GM21717 (cell line): ENCODE measurements around the gene IHH.

Source experiments
- ATAC-seq: cut with Tn5 transposase; IDR thresholded peaks from one replicate; pipeline ENCODE4 v1.9.1; 2021; ENCODE audit warnings: mild to moderate bottlenecking, moderate library complexity; ENCODE audit not compliant: unreplicated experiment

The IHH gene

GRCh38 chr2:219078126-219078525, 17.4 kb upstream of the IHH start:
- ATAC-seq = no peak

- ATAC-seq = no peak
These were observed 15.5 kb upstream of the IHH start for GRCh38 chr2:219076253-219076652.

- no peak for ATAC-seq
These were observed 12.8 kb upstream of the IHH start for GRCh38 chr2:219073413-219074129.

GRCh38 chr2:219072741-219073250, 12.1 kb upstream of the IHH start:
- no peak for ATAC-seq

GRCh38 chr2:219071131-219071816, 10.6 kb upstream of the IHH start:
- no peak for ATAC-seq

GRCh38 chr2:219065484-219065883, 4.8 kb upstream of the IHH start:
- ATAC-seq = no peak

GRCh38 chr2:219062081-219062480, 1.4 kb upstream of the IHH start:
- ATAC-seq = no peak

- ATAC-seq = no peak
These were observed 717 bp downstream of the IHH start for GRCh38 chr2:219059725-219060682.

- no peak for ATAC-seq
These were observed 1.4 kb downstream of the IHH start for GRCh38 chr2:219059375-219059724.

GRCh38 chr2:219058541-219059374, 2.0 kb downstream of the IHH start:
- no peak for ATAC-seq

GRCh38 chr2:219057709-219058540, 2.8 kb downstream of the IHH start:
- ATAC-seq = peak; percentile 87

GRCh38 chr2:219056896-219057708, 3.6 kb downstream of the IHH start:
- no peak for ATAC-seq

GRCh38 chr2:219056176-219056895, 4.4 kb downstream of the IHH start:
- ATAC-seq = no peak

GRCh38 chr2:219054956-219055903, 5.5 kb downstream of the IHH start:
- ATAC-seq = no peak

GRCh38 chr2:219049282-219049681, 11.4 kb downstream of the IHH start:
- no peak for ATAC-seq

- ATAC-seq = no peak
These were observed 14.7 kb downstream of the IHH start for GRCh38 chr2:219045937-219046550.

GRCh38 chr2:219042750-219043149, 18.0 kb downstream of the IHH start:
- ATAC-seq = no peak
